H9 (cell line): ENCODE data around the gene HILPDA. TPM values are rescaled to one million over a fixed set of nuclear protein-coding genes. Genes with fewer than 3 reads are reported as not detected.

Experiments used
- DNase-seq: peaks from one replicate; pipeline ENCODE4 v3.0.0-alpha.2; 2017
- H2AFZ ChIP-seq: one replicate; pipeline ENCODE4 v1.6.1; 2013; ENCODE audit warnings: mild to moderate bottlenecking, low read length, control low read depth, moderate library complexity
- H2AK5ac ChIP-seq: 2 replicates; pipeline ENCODE4 v1.6.1; 2013; ENCODE audit warnings: low read length, control low read depth, mixed read lengths; ENCODE audit not compliant: insufficient read length
- H2BK120ac ChIP-seq: one replicate; pipeline ENCODE4 v1.6.1; 2013; ENCODE audit warnings: low read depth, mild to moderate bottlenecking, low read length, control low read depth, inconsistent platforms; ENCODE audit not compliant: poor library complexity, severe bottlenecking
- H2BK12ac ChIP-seq: 2 replicates; pipeline ENCODE4 v1.6.1; 2013; ENCODE audit warnings: low read length, control low read depth, mixed read lengths, low read depth; ENCODE audit not compliant: insufficient read length
- H2BK15ac ChIP-seq: 2 replicates; pipeline ENCODE4 v1.6.1; 2013; ENCODE audit warnings: low read depth, low read length, control low read depth
- H2BK20ac ChIP-seq: one replicate; pipeline ENCODE4 v1.6.1; 2013; ENCODE audit warnings: low read depth, mild to moderate bottlenecking, low read length, control low read depth, inconsistent platforms; ENCODE audit not compliant: poor library complexity, severe bottlenecking
- H2BK5ac ChIP-seq: 2 replicates; pipeline ENCODE4 v1.6.1; 2013; ENCODE audit warnings: low read length, control low read depth, mixed read lengths; ENCODE audit not compliant: insufficient read length
- H3K14ac ChIP-seq: 2 replicates; pipeline ENCODE4 v1.6.1; 2013; ENCODE audit warnings: low read length, control low read depth; ENCODE audit not compliant: insufficient read depth
- H3K18ac ChIP-seq: 2 replicates; pipeline ENCODE4 v1.6.1; 2013; ENCODE audit warnings: low read depth, mild to moderate bottlenecking, mixed read lengths, low read length, control low read depth; ENCODE audit not compliant: insufficient read length
- H3K23ac ChIP-seq: 2 replicates; pipeline ENCODE4 v1.6.1; 2013; ENCODE audit warnings: low read length, control low read depth, mixed read lengths, low read depth; ENCODE audit not compliant: insufficient read length
- H3K23me2 ChIP-seq: 2 replicates; pipeline ENCODE4 v1.6.1; 2013; ENCODE audit warnings: low read depth, mild to moderate bottlenecking, mixed read lengths, low read length, control low read depth; ENCODE audit not compliant: insufficient read length, poor library complexity, severe bottlenecking
- H3K27ac ChIP-seq: 2 replicates; pipeline ENCODE4 v1.5.1; 2013; ENCODE audit warnings: low read length, control low read depth, mixed read lengths, low read depth; ENCODE audit not compliant: insufficient read length
- H3K27me3 ChIP-seq: 2 replicates; pipeline ENCODE4 v1.6.1; 2013; ENCODE audit warnings: low read length, control low read depth, inconsistent platforms; ENCODE audit not compliant: insufficient read depth
- H3K4ac ChIP-seq: 2 replicates; pipeline ENCODE4 v1.6.1; 2013; ENCODE audit warnings: low read depth, mild to moderate bottlenecking, control low read depth, inconsistent platforms, low read length, moderate library complexity
- H3K4me1 ChIP-seq: 2 replicates; pipeline ENCODE4 v1.6.1; 2013; ENCODE audit warnings: low read length, control low read depth, inconsistent platforms; ENCODE audit not compliant: insufficient read depth
- H3K4me2 ChIP-seq: 2 replicates; pipeline ENCODE4 v1.6.1; 2013; ENCODE audit warnings: low read length, control low read depth, mixed read lengths; ENCODE audit not compliant: insufficient read length, insufficient read depth
- H3K56ac ChIP-seq: 2 replicates; pipeline ENCODE4 v1.6.1; 2013; ENCODE audit warnings: low read depth, mild to moderate bottlenecking, mixed read lengths, low read length, control low read depth; ENCODE audit not compliant: insufficient read length
- H3K79me1 ChIP-seq: 2 replicates; pipeline ENCODE4 v1.6.1; 2013; ENCODE audit warnings: low read depth, mild to moderate bottlenecking, moderate library complexity, low read length, control low read depth, inconsistent platforms; ENCODE audit not compliant: insufficient read depth, poor library complexity, severe bottlenecking
- H3K79me2 ChIP-seq: 2 replicates; pipeline ENCODE4 v1.6.1; 2013; ENCODE audit warnings: low read length, control low read depth, inconsistent platforms; ENCODE audit not compliant: insufficient read depth
- H3K9ac ChIP-seq: 2 replicates; pipeline ENCODE4 v1.6.1; 2013; ENCODE audit warnings: low read length, control low read depth, mixed read lengths; ENCODE audit not compliant: insufficient read length; ENCODE audit errors: extremely low read depth
- H3K9me3 ChIP-seq: one replicate; pipeline ENCODE4 v1.6.1; 2013; ENCODE audit warnings: low read depth, low read length, inconsistent platforms; ENCODE audit not compliant: control insufficient read depth
- H3T11ph ChIP-seq: one replicate; pipeline ENCODE4 v1.6.1; 2013; ENCODE audit warnings: mild to moderate bottlenecking, low read length, control low read depth, inconsistent platforms
- H4K20me1 ChIP-seq: one replicate; pipeline ENCODE4 v1.6.1; 2013; ENCODE audit not compliant: control insufficient read depth, insufficient read length, insufficient read depth
- H4K5ac ChIP-seq: 2 replicates; pipeline ENCODE4 v1.6.1; 2013; ENCODE audit warnings: low read depth, mild to moderate bottlenecking, mixed read lengths, low read length, control low read depth; ENCODE audit not compliant: insufficient read length
- H4K8ac ChIP-seq: replicated peaks from 2 replicates; pipeline ENCODE4 v1.6.1; 2013; ENCODE audit warnings: low read length, control low read depth, mixed read lengths, low read depth; ENCODE audit not compliant: insufficient read length
- H4K91ac ChIP-seq: 2 replicates; pipeline ENCODE4 v1.6.1; 2013; ENCODE audit warnings: low read depth, mild to moderate bottlenecking, moderate library complexity, mixed read lengths, low read length, control low read depth; ENCODE audit not compliant: insufficient read length
- H3K27ac Mint-ChIP-seq, 3 experiments: 2 replicates in 2 of 3; 3 replicates in 1 of 3; pipeline ENCODE4 v1.8.0; 2020 to 2021; ENCODE audit warnings: mixed read lengths in 3 of 3, mild to moderate bottlenecking in 1 of 3, moderate library complexity in 1 of 3
- H3K27me3 Mint-ChIP-seq: 2 replicates; pipeline ENCODE4 v1.8.0; 2021; ENCODE audit warnings: low read depth, mild to moderate bottlenecking, moderate library complexity, mixed read lengths
- H3K36me3 Mint-ChIP-seq, 3 experiments: 2 replicates in 2 of 3; 3 replicates in 1 of 3; pipeline ENCODE4 v1.8.0; 2020 to 2021; ENCODE audit warnings: low read depth in 3 of 3, mixed read lengths in 3 of 3; ENCODE audit not compliant: insufficient read depth in 1 of 3
- H3K4me1 Mint-ChIP-seq, 2 experiments: 2 replicates each; pipeline ENCODE4 v1.8.0; 2020; ENCODE audit warnings: mixed read lengths in 2 of 2
- H3K4me3 Mint-ChIP-seq, 2 experiments: 2 replicates in 1 of 2; 3 replicates in 1 of 2; pipeline ENCODE4 v1.8.0; 2020 to 2021; ENCODE audit warnings: mild to moderate bottlenecking in 2 of 2, mixed read lengths in 2 of 2, moderate library complexity in 1 of 2
- H3K9me3 Mint-ChIP-seq, 2 experiments: 2 replicates in 1 of 2; 3 replicates in 1 of 2; pipeline ENCODE4 v1.8.0; 2020; ENCODE audit warnings: mild to moderate bottlenecking in 2 of 2, mixed read lengths in 2 of 2, moderate library complexity in 1 of 2
- WGBS: extraction: QIAGEN DNeasy Blood & Tissue Kit; methylation state at CpG from one replicate; pipeline ENCODE4 v1.1.7; 2013; ENCODE audit warnings: missing lambda C conversion rate, low lambda C conversion rate, mixed read lengths; ENCODE audit not compliant: insufficient read length; ENCODE audit errors: extremely low coverage; 5-methylcytosine and 5-hydroxymethylcytosine counted together
- total RNA-seq: library from RNA; stranded (reverse); gene quantifications from 2 replicates; pipeline ENCODE4 v1.2.1, GENCODE V29; 2021
- TF ChIP-seq, protein P1 (sequence below): fragments of 200-600 bp; sonication (generic); conservative IDR thresholded peaks from 3 replicates; pipeline ENCODE4 v1.8.0; 2021; ENCODE audit warnings: antibody characterized with exemption, mild to moderate bottlenecking

The HILPDA gene
- total RNA-seq, 1 experiment from 2014 or later, result 23.3 TPM

DNA sequence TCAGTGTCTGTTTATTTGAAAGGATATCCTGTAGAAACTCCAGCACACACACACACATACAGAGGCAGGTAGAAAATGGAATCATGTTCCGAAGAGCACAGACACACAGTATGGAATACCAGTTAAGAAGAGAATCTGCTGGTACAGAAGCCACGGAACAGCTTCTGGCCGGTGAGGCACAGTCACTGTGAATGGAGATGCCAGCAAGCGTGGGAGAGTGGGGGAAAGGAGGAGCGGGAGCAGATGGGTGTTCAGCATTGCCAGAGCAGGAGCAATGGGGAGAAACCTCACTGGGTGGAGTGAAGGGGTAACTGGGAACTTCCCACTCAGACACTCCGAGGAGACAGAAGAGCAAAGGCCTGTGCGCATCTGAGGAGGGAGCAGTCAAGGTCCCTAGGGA is 36.4 kb upstream of the HILPDA start:
- H3K9me3 ChIP-seq, result no peaks in the 10 kb centered on the region
- H2BK15ac ChIP-seq, result no peak overlapping the region
- H3K56ac ChIP-seq, result no peak overlapping the region
- H3K27ac Mint-ChIP-seq, result no peak overlapping the region; a peak in 1 of 7 replicates
- WGBS, result no CpG with 5 or more reads among the region's 7 CpGs
- no peak overlapping the region for H4K8ac ChIP-seq
- no peak overlapping the region for H3K18ac ChIP-seq
- no peak overlapping the region for H2BK20ac ChIP-seq
- H2BK5ac ChIP-seq, result no peak overlapping the region
- H2AK5ac ChIP-seq, result no peak overlapping the region
- no peak overlapping the region for H3K4me3 Mint-ChIP-seq
- no peaks in the 10 kb centered on the region for H3K27me3 ChIP-seq
- no peaks in the 10 kb centered on the region for H3K4me1 Mint-ChIP-seq
- H3K79me2 ChIP-seq, result no peaks in the 10 kb centered on the region
- peaks cover 34% of the 10 kb centered on the region for H3K27me3 Mint-ChIP-seq
- no peak overlapping the region for H2BK120ac ChIP-seq
- H3K27ac ChIP-seq, result no peak overlapping the region
- H3K9me3 Mint-ChIP-seq, result no peaks in the 10 kb centered on the region
- H3K4me2 ChIP-seq, result no peak overlapping the region
- no peak overlapping the region for H3T11ph ChIP-seq
- DNase-seq, result no peak
- H2BK12ac ChIP-seq, result no peak overlapping the region
- H3K4ac ChIP-seq, result no peak overlapping the region
- no peak overlapping the region for H4K91ac ChIP-seq
- H2AFZ ChIP-seq, result no peak overlapping the region
- H3K14ac ChIP-seq, result no peak overlapping the region
- H3K4me1 ChIP-seq, result no peaks in the 10 kb centered on the region
- H3K23ac ChIP-seq, result no peak overlapping the region
- no peaks in the 10 kb centered on the region for H3K36me3 Mint-ChIP-seq
- no peaks in the 10 kb centered on the region for H3K23me2 ChIP-seq
- no peaks in the 10 kb centered on the region for H3K79me1 ChIP-seq
- H4K5ac ChIP-seq, result no peak overlapping the region
- TF ChIP-seq, protein P1, sequence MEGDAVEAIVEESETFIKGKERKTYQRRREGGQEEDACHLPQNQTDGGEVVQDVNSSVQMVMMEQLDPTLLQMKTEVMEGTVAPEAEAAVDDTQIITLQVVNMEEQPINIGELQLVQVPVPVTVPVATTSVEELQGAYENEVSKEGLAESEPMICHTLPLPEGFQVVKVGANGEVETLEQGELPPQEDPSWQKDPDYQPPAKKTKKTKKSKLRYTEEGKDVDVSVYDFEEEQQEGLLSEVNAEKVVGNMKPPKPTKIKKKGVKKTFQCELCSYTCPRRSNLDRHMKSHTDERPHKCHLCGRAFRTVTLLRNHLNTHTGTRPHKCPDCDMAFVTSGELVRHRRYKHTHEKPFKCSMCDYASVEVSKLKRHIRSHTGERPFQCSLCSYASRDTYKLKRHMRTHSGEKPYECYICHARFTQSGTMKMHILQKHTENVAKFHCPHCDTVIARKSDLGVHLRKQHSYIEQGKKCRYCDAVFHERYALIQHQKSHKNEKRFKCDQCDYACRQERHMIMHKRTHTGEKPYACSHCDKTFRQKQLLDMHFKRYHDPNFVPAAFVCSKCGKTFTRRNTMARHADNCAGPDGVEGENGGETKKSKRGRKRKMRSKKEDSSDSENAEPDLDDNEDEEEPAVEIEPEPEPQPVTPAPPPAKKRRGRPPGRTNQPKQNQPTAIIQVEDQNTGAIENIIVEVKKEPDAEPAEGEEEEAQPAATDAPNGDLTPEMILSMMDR, result no peak
- no peak overlapping the region for H3K9ac ChIP-seq
- no peaks in the 10 kb centered on the region for H4K20me1 ChIP-seq
